ENCODE measurements around the gene BMP6. TPM values are rescaled to one million over a fixed set of nuclear protein-coding genes. Genes with fewer than 3 reads are reported as not detected.

BMP6 gene
- total and polyA plus RNA-seq, 2 of the 4 experiments (the other 2 are of a cell fraction), result 0.18 to 0.19 TPM

GRCh38 chr6:7903673-7904072, 177.8 kb downstream of the BMP6 start:
- Histone ChIP-seq H3K79me1 (ENCODE audit: low read depth in 1 of 2, low read length in 2 of 2) (peaks cover 50 to 59% of the 10 kb centered on the region in 2 experiments), H3K14ac (replicated peaks; ENCODE audit: low read depth, low read length) (no peak overlapping the region), H2AK5ac (ENCODE audit: low read depth, low read length) (no peak overlapping the region), H3K4me3 (ENCODE audit: insufficient read depth, low read depth, low read length) (no peak overlapping the region), H2BK120ac (ENCODE audit: low read depth, low read length) (no peak overlapping the region), H2AFZ (replicated peaks; ENCODE audit: low read length, poor library complexity) (no peak overlapping the region), H3K56ac (ENCODE audit: extremely low read depth, insufficient read depth, low read length) (no peak overlapping the region), H3K4me1 (ENCODE audit: control insufficient read depth, insufficient read depth, low read length) (peaks cover 2% of the 10 kb centered on the region; the same call in 1 of the 2 replicates), H3K27ac (ENCODE audit: insufficient read depth, low read length) (no peak overlapping the region), H3K27me3 (ENCODE audit: control insufficient read depth, insufficient read depth, low read length) (no peaks in the 10 kb centered on the region), H4K8ac (ENCODE audit: low read depth in 2 of 2, low read length in 2 of 2) (no peak overlapping the region), H3K9me3 (ENCODE audit: control insufficient read depth, insufficient read depth, low read length) (no peaks in the 10 kb centered on the region), H3K4ac (ENCODE audit: low read depth, low read length) (no peak overlapping the region), H3K36me3 (ENCODE audit: control insufficient read depth, insufficient read depth, low read length) (peaks cover 51% of the 10 kb centered on the region), H2BK5ac (ENCODE audit: low read depth, low read length, poor library complexity, severe bottlenecking) (no peak overlapping the region), H2BK15ac (ENCODE audit: low read depth, low read length) (no peak overlapping the region), H3K9me1 (ENCODE audit: insufficient read depth, low read length) (peaks cover 11% of the 10 kb centered on the region), H2AK9ac (replicated peaks; ENCODE audit: low read depth, low read length, poor library complexity) (no peak overlapping the region), H2BK20ac (ENCODE audit: low read depth, low read length) (no peak overlapping the region), H3K23ac (ENCODE audit: low read depth, low read length) (no peak overlapping the region), H4K5ac (ENCODE audit: low read depth, low read length) (no peak overlapping the region), H4K91ac (ENCODE audit: insufficient read depth, low read depth, low read length) (no peak overlapping the region), H3K4me2 (ENCODE audit: low read depth, low read length) (no peak overlapping the region), H3K9ac (ENCODE audit: low read depth, low read length) (no peak overlapping the region), H3K18ac (ENCODE audit: low read depth, low read length) (no peak overlapping the region), H4K20me1 (ENCODE audit: insufficient read depth, low read length) (peaks cover 39% of the 10 kb centered on the region)
- intact Hi-C loops (cut with micrococcal nuclease), result no loop called here
- POLR2A ChIA-PET (ENCODE audit: unreplicated experiment), result no interaction called here
- dilution Hi-C loops (cut with HindIII; ENCODE audit: low sequenced_read_pairs, unreplicated experiment), result no loop called here
- CTCF ChIA-PET, result interaction anchor here (0.5 kb wide), 1 partner anchor 20 kb away, joined by 3 read pairs; no protein-coding TSS in a partner anchor
- no TSS peak for BruUV-seq (replicated peaks)
- no peak for TF ChIP-seq CHD1 (IDR thresholded peaks at IDR 0.05; ENCODE audit: low read depth, low read length)
- no peak for TF ChIP-seq ELK1 (IDR thresholded peaks at IDR 0.05; ENCODE audit: borderline replicate concordance, low read depth, low read length)
- TF ChIP-seq RAD21 (IDR thresholded peaks at IDR 0.05; ENCODE audit: low read length), result no peak
- TF ChIP-seq CEBPB (IDR thresholded peaks at IDR 0.05; ENCODE audit: low read depth, low read length), result no peak
- no peak for TF ChIP-seq MXI1 (IDR thresholded peaks at IDR 0.05; ENCODE audit: borderline replicate concordance, low read depth, low read length)
- no peak for TF ChIP-seq MAZ (IDR thresholded peaks at IDR 0.05; ENCODE audit: borderline replicate concordance, low read depth, low read length)
- no peak for TF ChIP-seq NFE2L2 (IDR thresholded peaks at IDR 0.05; ENCODE audit: low read depth, low read length)
- no peak for TF ChIP-seq POLR2A (IDR thresholded peaks at IDR 0.05; ENCODE audit: low read depth, low read length)
- no peak for TF ChIP-seq MAFK (IDR thresholded peaks at IDR 0.05; ENCODE audit: low read depth, low read length)
- TF ChIP-seq BHLHE40 (IDR thresholded peaks at IDR 0.05; ENCODE audit: low read depth, low read length), result no peak
- no CpG with 5 or more reads among the region's 3 CpGs for WGBS, 2 experiments (ENCODE audit: extremely low coverage in 2 of 2, insufficient read length in 1 of 2)
- in situ Hi-C loops (cut with MboI; ENCODE audit: low sequenced_read_pairs), result no loop called here
- ATAC-seq (ENCODE audit: low read depth) (no peak), DNase-seq (no peak)
